ENCODE results near the gene NAA10. TPM values are rescaled to one million over a fixed set of nuclear protein-coding genes. Genes with fewer than 3 reads are reported as not detected.

Gene NAA10
- total and polyA plus RNA-seq, 7 donors = 105 to 203 (median 166) TPM

DNA sequence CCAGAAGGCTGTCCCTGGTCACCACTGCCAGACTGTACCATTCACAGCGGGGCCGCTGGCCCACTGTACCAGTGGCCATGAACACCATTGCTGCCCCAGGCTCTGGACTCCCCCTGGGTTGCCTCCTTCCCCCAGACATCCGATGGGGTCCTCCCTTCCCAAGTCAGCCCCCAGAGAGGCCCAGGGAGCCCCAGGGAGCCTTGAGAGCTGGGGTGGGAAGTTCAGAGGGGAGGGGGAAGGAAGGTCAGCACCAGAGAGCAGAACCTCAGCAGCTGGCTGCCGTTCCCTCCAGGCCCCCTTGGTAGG lies 8.3 kb downstream of the NAA10 start:
- H3K27ac ChIP-seq = peak overlapping the region; percentile 94
- peaks cover 36% of the 10 kb centered on the region for H3K4me1 ChIP-seq
- no peaks in the 10 kb centered on the region for H3K27me3 ChIP-seq (ENCODE audit: insufficient read depth in 3 of 3, low read length in 2 of 3)
- H3K9me3 ChIP-seq = no peaks in the 10 kb centered on the region
- DNase-seq = no peak
- peaks cover 3 to 24% of the 10 kb centered on the region in 2 donors for H3K36me3 ChIP-seq (ENCODE audit: insufficient read depth in 1 of 2, low read depth in 1 of 2)
- TF ChIP-seq, protein P1, sequence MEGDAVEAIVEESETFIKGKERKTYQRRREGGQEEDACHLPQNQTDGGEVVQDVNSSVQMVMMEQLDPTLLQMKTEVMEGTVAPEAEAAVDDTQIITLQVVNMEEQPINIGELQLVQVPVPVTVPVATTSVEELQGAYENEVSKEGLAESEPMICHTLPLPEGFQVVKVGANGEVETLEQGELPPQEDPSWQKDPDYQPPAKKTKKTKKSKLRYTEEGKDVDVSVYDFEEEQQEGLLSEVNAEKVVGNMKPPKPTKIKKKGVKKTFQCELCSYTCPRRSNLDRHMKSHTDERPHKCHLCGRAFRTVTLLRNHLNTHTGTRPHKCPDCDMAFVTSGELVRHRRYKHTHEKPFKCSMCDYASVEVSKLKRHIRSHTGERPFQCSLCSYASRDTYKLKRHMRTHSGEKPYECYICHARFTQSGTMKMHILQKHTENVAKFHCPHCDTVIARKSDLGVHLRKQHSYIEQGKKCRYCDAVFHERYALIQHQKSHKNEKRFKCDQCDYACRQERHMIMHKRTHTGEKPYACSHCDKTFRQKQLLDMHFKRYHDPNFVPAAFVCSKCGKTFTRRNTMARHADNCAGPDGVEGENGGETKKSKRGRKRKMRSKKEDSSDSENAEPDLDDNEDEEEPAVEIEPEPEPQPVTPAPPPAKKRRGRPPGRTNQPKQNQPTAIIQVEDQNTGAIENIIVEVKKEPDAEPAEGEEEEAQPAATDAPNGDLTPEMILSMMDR (IDR thresholded peaks at IDR 0.05) = no peak
- ATAC-seq = no peak
- intact Hi-C loops (cut with DNase I) = no loop called here
- H3K4me3 ChIP-seq = peak overlapping the region; percentile 86
- WGBS, 3 donors = 0 to 24% (median 9%) methylated on average over 1 to 4 of the region's 4 CpGs

DNA sequence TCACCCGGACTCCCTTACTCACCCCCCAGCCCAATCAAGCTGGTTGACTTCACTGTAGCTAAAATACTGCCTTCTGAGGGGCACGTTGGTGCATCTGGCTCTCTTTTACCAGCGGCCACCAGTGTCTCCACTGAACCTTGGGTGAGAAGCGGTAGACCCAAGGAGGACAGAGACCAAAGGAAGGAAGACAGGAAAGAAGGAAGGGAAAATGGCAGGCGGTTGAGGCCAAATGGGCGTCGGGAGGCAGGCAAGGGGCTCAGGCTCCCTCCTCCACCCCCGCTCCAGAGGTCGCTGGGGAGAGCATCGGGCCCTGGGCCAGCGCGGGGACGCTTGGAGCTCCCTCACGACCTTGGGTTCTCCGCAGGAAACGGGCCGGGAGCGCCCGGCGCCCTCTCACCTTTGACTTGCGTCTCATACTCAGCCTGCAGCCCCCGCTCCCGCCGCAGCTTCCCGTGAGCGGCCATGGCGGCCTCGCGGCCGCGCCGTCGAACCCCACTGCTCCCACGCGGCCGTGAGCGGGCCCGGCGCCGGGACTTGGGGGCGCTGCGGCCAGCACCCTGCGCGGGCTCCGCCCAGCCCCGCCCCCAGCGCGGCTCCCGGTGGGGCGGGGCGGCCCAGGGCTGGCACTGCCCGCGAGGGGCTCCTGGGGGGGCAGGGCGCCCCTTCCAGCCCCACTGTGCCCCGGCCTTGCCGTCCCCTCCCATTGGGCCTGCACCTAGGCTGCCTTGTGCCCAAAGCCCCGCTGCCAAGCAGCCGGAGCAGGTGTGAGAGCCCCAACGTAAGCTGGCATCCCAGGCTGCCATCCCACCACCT lies 8.9 kb downstream of the NAA10 start, which contains the start of gene ARHGAP4:
Gene ARHGAP4 (minus strand): TSS at position 526 of the 813 bp plus-strand sequence. CDS start 62 bp downstream, at position 464.
- Histone ChIP-seq H3K9me3 (no peaks in the 10 kb centered on the region), H3K4me1 (peaks cover 39% of the 10 kb centered on the region), H3K4me3 (peak within 1 kb of the TSS; percentile 86), H3K27ac (peak within 1 kb of the TSS; percentile 94), H3K27me3 (ENCODE audit: insufficient read depth in 3 of 3, low read length in 2 of 3) (no peaks in the 10 kb centered on the region), H3K36me3 (ENCODE audit: insufficient read depth in 1 of 2, low read depth in 1 of 2) (peaks cover 3 to 19% of the 10 kb centered on the region in 2 donors)
- no peak for ATAC-seq
- intact Hi-C loops (cut with DNase I) = no loop called here
- 12 to 31% (median 29%) methylated on average over 13 to 47 of the region's 59 CpGs for WGBS, 3 donors
- TF ChIP-seq, protein P1 (IDR thresholded peaks at IDR 0.05) = no peak
- no peak for DNase-seq

DNA sequence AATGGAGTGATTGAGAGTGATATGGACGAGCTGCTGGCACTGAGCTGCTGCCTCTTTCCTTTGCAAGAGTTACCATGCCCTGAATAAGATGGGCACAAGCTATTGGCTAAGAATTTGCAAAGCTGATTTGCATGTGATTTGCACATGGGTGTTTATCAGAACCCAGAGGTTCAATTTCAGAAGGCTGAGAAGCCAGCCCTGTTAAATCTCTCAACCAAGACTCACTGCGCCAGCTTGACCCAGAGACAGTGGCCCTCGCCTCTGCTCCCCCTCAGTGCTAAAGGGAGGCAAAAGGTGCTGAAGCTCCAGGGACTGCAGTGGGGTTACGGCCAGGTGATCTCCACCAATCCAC lies 9.5 kb downstream of the NAA10 start:
- ATAC-seq = no peak
- H3K36me3 ChIP-seq (ENCODE audit: insufficient read depth in 1 of 2, low read depth in 1 of 2) = peaks cover 3 to 13% of the 10 kb centered on the region in 2 donors
- H3K4me1 ChIP-seq = peaks cover 39% of the 10 kb centered on the region
- H3K27me3 ChIP-seq (ENCODE audit: insufficient read depth in 3 of 3, low read length in 2 of 3) = peaks cover 0 to 3% (median 0%) of the 10 kb centered on the region in 3 donors
- no peak for DNase-seq
- TF ChIP-seq, protein P1 (IDR thresholded peaks at IDR 0.05) = no peak
- 90 to 95% (median 91%) methylated on average over 4 of the region's 4 CpGs for WGBS, 3 donors
- intact Hi-C loops (cut with DNase I) = no loop called here
- H3K27ac ChIP-seq = no peak overlapping the region
- peak overlapping the region; percentile 86 for H3K4me3 ChIP-seq
- no peaks in the 10 kb centered on the region for H3K9me3 ChIP-seq

DNA sequence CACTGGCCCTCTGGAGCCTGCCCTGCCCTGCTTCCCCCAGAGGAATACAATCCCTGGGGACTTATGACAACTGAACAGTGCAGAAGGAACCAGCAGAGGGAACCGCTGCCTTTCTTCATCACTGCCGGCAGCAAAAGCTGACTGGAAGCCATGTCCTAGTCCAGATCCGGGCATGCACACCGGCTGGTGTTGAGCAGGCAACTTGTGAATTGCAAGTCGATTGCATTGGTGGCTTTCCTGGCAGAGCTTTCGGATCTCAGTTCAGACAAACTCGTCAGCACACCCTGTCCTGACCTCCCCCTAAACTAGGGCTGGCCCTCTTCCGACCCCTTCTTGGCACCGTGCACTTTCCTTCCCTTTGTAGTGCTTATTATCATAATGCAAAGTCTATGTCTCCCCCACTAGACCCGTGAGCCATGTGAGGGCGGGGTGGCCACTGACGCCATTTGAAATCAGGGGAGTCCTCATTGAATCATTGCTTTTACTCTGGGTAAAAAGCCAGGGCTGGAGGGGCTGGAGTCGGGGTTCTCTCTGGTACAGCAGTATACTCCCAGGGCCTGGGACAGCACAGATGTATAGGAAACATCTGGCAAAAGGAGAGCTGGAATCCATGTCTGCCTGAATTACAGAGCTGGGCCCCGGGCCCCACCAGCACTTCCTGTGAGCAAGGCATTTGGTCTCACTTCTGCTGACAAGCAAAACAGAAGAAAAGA lies 10.5 kb downstream of the NAA10 start:
- intact Hi-C loops (cut with DNase I) = no loop called here
- no peak overlapping the region for H3K4me3 ChIP-seq
- no peak for ATAC-seq
- no peaks in the 10 kb centered on the region for H3K9me3 ChIP-seq
- H3K27me3 ChIP-seq (ENCODE audit: insufficient read depth in 3 of 3, low read length in 2 of 3) = peaks cover 0 to 7% (median 0%) of the 10 kb centered on the region in 3 donors
- DNase-seq = no peak
- WGBS, 3 donors = 29 to 48% (median 31%) methylated on average over 14 of the region's 14 CpGs
- H3K36me3 ChIP-seq (ENCODE audit: insufficient read depth in 1 of 2, low read depth in 1 of 2) = peaks cover 0 to 2% of the 10 kb centered on the region in 2 donors
- TF ChIP-seq, protein P1 (IDR thresholded peaks at IDR 0.05) = no peak
- no peak overlapping the region for H3K27ac ChIP-seq
- H3K4me1 ChIP-seq = peaks cover 39% of the 10 kb centered on the region

Data from psoas muscle (tissue), 8 donors.